Upper lobe of right lung (tissue), 1 donor: Measurements from ENCODE around the gene XYLT1. TPM values are rescaled to one million over a fixed set of nuclear protein-coding genes. Genes with fewer than 3 reads are reported as not detected.

Experiments
- ATAC-seq: fragments of 200-7000 bp; cut with Tn5 transposase; one replicate; pipeline ENCODE4 v1.9.1; 2020; ENCODE audit warnings: mild to moderate bottlenecking, moderate library complexity
- DNase-seq: peaks from one replicate; pipeline ENCODE4 v3.0.0-alpha.2; 2020
- H3K27ac ChIP-seq: fragments of 200-600 bp; one replicate; pipeline ENCODE4 v1.8.0; 2022
- H3K27me3 ChIP-seq: fragments of 200-600 bp; one replicate; pipeline ENCODE4 v1.8.0; 2022; ENCODE audit warnings: mild to moderate bottlenecking
- H3K36me3 ChIP-seq: fragments of 200-600 bp; one replicate; pipeline ENCODE4 v1.8.0; 2022
- H3K4me1 ChIP-seq: fragments of 200-600 bp; one replicate; pipeline ENCODE4 v1.8.0; 2022
- H3K4me3 ChIP-seq: fragments of 200-600 bp; one replicate; pipeline ENCODE4 v1.8.0; 2022; ENCODE audit warnings: mild to moderate bottlenecking
- H3K9me3 ChIP-seq: fragments of 200-600 bp; one replicate; pipeline ENCODE4 v1.8.0; 2022
- CTCF ChIP-seq: fragments of 200-600 bp; IDR thresholded peaks from one replicate; pipeline ENCODE4 v1.8.0; 2022; ENCODE audit warnings: antibody characterized with exemption
- intact Hi-C: fragments of 100-400 bp; cut with DNase I; formaldehyde crosslinking; loops from one replicate; pipeline ENCODE4 v1.11.0; 2022
- total RNA-seq: library from RNA; stranded (reverse); fragmentation: NEBNext Ultra II Directional; extraction: Animal tissue kit (Norgen Biotek cat#: 25700); gene quantifications from one replicate; pipeline ENCODE4 v1.2.1, GENCODE V29; 2021
- donor health status: DM: no; HTN: yes; CAD: no; lungs with severe emphysema.

XYLT1 gene
- total RNA-seq, 1 donor from 2014 or later = 12.1 TPM

- TF ChIP-seq CTCF = no peak
- Histone ChIP-seq H3K9me3 (no peaks in the 10 kb centered on the region), H3K4me3 (no peak overlapping the region), H3K36me3 (no peaks in the 10 kb centered on the region), H3K4me1 (no peaks in the 10 kb centered on the region), H3K27me3 (no peaks in the 10 kb centered on the region), H3K27ac (no peak overlapping the region)
- DNase-seq (no peak), ATAC-seq (no peak)
- intact Hi-C loops = no loop called here
These were observed 318.4 kb downstream of the XYLT1 start for GRCh38 chr16:17152311-17152710.

- Histone ChIP-seq H3K36me3 (no peaks in the 10 kb centered on the region), H3K27me3 (no peaks in the 10 kb centered on the region), H3K4me3 (no peak overlapping the region), H3K9me3 (no peaks in the 10 kb centered on the region), H3K4me1 (no peaks in the 10 kb centered on the region), H3K27ac (no peak overlapping the region)
- no peak for ATAC-seq
- no peak for TF ChIP-seq CTCF
- intact Hi-C loops = no loop called here
- DNase-seq = no peak
These were observed 319.4 kb downstream of the XYLT1 start for GRCh38 chr16:17151335-17151734.

DNA sequence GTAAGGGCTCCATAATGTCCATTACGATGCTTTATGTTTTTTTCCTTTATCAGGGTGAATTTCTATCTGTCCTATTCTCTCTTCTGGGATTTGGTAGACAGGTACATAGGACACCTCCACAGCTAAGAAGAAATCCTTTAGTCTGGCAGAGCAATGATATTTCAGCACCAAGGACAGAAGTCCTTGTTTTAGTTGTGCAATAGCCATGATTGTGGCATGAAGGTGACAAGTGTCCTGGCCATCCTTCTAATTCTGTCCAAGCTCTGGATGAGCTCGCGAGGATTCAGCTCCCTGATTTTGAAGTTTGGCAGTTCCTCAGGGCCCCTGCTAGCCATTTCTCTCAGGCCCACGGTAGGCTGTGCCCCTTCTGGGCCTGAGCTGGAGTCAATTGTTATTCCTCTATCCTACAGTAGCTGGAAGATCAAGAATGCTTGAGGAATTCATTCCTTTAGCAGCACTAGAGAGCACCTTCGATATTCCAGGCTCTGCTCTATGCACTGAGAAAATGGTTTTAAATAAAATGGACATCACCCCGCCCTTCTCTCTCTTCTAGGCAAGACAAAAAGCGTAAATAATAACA, 320.8 kb downstream of the XYLT1 start:
- intact Hi-C loops = no loop called here
- no peak for TF ChIP-seq CTCF
- H3K36me3 ChIP-seq = no peaks in the 10 kb centered on the region
- no peak overlapping the region for H3K4me3 ChIP-seq
- H3K4me1 ChIP-seq = no peaks in the 10 kb centered on the region
- no peaks in the 10 kb centered on the region for H3K9me3 ChIP-seq
- H3K27ac ChIP-seq = no peak overlapping the region
- no peaks in the 10 kb centered on the region for H3K27me3 ChIP-seq
- DNase-seq (no peak), ATAC-seq (no peak)

DNA sequence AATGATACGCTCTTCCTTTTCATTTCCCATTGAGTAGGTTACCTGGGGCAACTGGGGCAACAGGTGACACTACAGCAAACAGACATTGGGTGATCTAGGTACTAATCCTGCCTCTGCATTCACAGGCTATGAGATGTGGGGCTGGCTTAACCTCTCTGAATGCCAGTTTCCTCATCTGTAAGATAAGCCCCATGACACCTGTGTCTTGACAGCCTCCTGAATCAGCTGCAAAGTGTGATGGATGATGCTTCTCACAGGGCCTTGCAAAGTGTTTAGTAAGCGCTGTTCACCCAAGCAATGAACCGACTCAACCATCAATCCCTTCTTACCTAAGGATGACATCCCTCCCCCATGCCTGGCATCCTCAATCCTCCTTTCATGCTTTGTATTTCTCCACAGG, 322.8 kb downstream of the XYLT1 start:
- no peak for ATAC-seq
- H3K27ac ChIP-seq = no peak overlapping the region
- no peak for TF ChIP-seq CTCF
- no peaks in the 10 kb centered on the region for H3K27me3 ChIP-seq
- no peaks in the 10 kb centered on the region for H3K36me3 ChIP-seq
- intact Hi-C loops = no loop called here
- no peaks in the 10 kb centered on the region for H3K4me1 ChIP-seq
- H3K4me3 ChIP-seq = no peak overlapping the region
- no peaks in the 10 kb centered on the region for H3K9me3 ChIP-seq
- DNase-seq = no peak

- Histone ChIP-seq H3K4me1 (no peaks in the 10 kb centered on the region), H3K27me3 (no peaks in the 10 kb centered on the region), H3K4me3 (no peak overlapping the region), H3K27ac (no peak overlapping the region), H3K36me3 (no peaks in the 10 kb centered on the region), H3K9me3 (no peaks in the 10 kb centered on the region)
- no peak for ATAC-seq
- TF ChIP-seq CTCF = no peak
- DNase-seq = no peak
- intact Hi-C loops = no loop called here
These were observed 325.7 kb downstream of the XYLT1 start for GRCh38 chr16:17145029-17145428.

DNA sequence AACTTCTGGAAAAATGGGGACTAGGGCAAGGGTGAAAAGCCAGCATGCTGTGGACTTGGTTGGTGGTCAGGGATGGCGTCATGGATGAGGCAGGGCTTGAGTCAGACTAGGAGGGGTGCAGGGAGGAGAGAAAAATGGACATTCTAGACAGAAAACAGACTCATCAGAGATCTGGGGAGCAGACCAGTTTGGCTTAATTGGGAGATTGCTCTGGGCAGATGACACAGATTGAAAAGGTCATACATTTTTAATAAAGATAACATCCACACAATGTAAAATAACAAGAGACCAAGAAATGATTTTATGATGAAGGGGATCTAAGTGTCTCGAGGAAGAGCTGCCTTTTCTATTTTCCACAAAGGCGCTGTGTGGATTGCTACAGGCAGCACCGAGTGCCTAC, 326.3 kb downstream of the XYLT1 start:
- DNase-seq (no peak), ATAC-seq (no peak)
- Histone ChIP-seq H3K4me3 (no peak overlapping the region), H3K27me3 (no peaks in the 10 kb centered on the region), H3K4me1 (no peaks in the 10 kb centered on the region), H3K27ac (no peak overlapping the region), H3K36me3 (no peaks in the 10 kb centered on the region), H3K9me3 (no peaks in the 10 kb centered on the region)
- intact Hi-C loops = no loop called here
- TF ChIP-seq CTCF = no peak
